ENCODE data around the gene DCTN2. TPM values are rescaled to one million over a fixed set of nuclear protein-coding genes. Genes with fewer than 3 reads are reported as not detected.
"Not testable (repeated sequence)": the region's sequence is repeated elsewhere in the genome, so short reads cannot be mapped to it uniquely, and the experiment has no call there.

DCTN2 gene
- total and polyA plus RNA-seq, 7 donors: 118 to 204 (median 142) TPM

DNA sequence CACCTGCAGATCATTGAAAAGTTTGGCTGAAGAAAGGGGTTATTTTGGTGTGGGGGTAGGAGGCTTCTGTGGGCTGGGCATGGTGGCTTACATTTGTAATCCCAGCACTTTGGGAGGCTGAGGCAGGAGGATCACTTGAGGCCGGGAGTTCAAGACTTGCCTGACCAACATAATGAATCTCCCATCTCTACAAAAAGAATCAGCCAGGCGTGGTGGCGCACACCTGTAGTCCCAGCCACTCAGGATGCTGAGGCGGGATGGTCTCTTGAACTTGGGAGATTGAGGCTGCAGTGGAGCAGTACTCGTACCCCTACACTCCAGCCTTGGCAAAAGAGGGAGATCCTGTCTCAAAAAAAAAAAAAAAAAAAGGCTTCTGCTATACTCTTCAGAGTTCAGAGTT is 33.7 kb downstream of the DCTN2 start:
- WGBS, 2 donors: 96 to 98% methylated on average over 5 of the region's 5 CpGs
- DNase-seq: no peak
- Histone ChIP-seq H3K27me3 (no peaks in the 10 kb centered on the region), H3K4me1 (peaks cover 0 to 17% (median 15%) of the 10 kb centered on the region in 4 donors), H3K4me3 (no peak overlapping the region), H3K27ac (no peak overlapping the region), H3K36me3 (peaks cover 47 to 90% (median 60%) of the 10 kb centered on the region in 4 donors), H3K9me3 (no peaks in the 10 kb centered on the region)
- TF ChIP-seq POLR2AphosphoS5 (IDR thresholded peaks at IDR 0.05) (no peak), EP300 (IDR thresholded peaks at IDR 0.05) (no peak), POLR2A (IDR thresholded peaks at IDR 0.05) (no peak)
- TF ChIP-seq, protein P1, sequence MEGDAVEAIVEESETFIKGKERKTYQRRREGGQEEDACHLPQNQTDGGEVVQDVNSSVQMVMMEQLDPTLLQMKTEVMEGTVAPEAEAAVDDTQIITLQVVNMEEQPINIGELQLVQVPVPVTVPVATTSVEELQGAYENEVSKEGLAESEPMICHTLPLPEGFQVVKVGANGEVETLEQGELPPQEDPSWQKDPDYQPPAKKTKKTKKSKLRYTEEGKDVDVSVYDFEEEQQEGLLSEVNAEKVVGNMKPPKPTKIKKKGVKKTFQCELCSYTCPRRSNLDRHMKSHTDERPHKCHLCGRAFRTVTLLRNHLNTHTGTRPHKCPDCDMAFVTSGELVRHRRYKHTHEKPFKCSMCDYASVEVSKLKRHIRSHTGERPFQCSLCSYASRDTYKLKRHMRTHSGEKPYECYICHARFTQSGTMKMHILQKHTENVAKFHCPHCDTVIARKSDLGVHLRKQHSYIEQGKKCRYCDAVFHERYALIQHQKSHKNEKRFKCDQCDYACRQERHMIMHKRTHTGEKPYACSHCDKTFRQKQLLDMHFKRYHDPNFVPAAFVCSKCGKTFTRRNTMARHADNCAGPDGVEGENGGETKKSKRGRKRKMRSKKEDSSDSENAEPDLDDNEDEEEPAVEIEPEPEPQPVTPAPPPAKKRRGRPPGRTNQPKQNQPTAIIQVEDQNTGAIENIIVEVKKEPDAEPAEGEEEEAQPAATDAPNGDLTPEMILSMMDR (IDR thresholded peaks at IDR 0.05): no peak
- intact Hi-C loops (cut with DNase I): no loop called here

DNA sequence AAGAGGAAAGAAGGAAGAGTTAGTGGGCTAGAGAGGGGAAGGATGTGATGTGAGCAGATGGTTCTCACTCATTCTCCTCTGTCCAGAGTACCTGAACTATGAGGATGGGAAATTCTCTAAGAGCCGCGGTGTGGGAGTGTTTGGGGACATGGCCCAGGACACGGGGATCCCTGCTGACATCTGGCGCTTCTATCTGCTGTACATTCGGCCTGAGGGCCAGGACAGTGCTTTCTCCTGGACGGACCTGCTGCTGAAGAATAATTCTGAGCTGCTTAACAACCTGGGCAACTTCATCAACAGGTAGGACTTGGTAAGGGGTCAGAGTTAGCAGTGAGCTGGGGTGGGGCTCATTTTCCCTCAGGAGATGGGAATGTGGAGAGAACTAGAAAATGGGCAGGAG is 34.3 kb downstream of the DCTN2 start:
- H3K36me3 ChIP-seq: peaks cover 47 to 89% (median 60%) of the 10 kb centered on the region in 4 donors
- no peak for DNase-seq
- 94 to 95% methylated on average over 6 of the region's 6 CpGs for WGBS, 2 donors
- no peaks in the 10 kb centered on the region for H3K27me3 ChIP-seq
- no peak overlapping the region for H3K27ac ChIP-seq
- TF ChIP-seq POLR2A (IDR thresholded peaks at IDR 0.05) (no peak), EP300 (IDR thresholded peaks at IDR 0.05) (no peak), POLR2AphosphoS5 (IDR thresholded peaks at IDR 0.05) (no peak)
- TF ChIP-seq, protein P1 (IDR thresholded peaks at IDR 0.05): no peak
- no peak overlapping the region for H3K4me3 ChIP-seq
- intact Hi-C loops (cut with DNase I): no loop called here
- H3K4me1 ChIP-seq: peaks cover 0 to 11% (median 9%) of the 10 kb centered on the region in 4 donors
- H3K9me3 ChIP-seq: no peaks in the 10 kb centered on the region

DNA sequence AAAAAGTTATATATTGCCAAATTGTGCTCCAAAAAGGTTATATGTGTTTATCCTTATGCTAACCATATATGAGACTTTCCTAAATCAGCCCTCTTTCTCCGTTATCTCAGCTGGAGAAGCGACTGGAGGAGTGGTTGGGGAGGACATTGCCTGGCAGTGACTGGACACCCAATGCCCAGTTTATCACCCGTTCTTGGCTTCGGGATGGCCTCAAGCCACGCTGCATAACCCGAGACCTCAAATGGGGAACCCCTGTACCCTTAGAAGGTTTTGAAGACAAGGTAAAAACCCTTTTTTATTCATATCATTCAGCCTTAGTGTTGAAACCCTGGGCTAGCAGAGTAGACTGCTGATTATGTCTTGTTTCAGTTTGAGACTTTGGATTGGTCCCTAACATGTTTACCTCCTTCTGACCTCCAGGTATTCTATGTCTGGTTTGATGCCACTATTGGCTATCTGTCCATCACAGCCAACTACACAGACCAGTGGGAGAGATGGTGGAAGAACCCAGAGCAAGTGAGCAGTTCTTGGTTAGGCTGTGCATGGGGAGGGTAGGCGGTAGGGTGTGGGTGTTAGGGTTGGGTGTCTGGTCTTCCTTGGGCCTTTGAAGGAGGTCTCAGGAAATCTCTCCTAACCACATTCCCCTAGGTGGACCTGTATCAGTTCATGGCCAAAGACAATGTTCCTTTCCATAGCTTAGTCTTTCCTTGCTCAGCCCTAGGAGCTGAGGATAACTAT is 35.2 kb downstream of the DCTN2 start:
- H3K36me3 ChIP-seq: peaks cover 44 to 80% (median 53%) of the 10 kb centered on the region in 4 donors
- no peaks in the 10 kb centered on the region for H3K27me3 ChIP-seq
- WGBS, 2 donors: 95 to 96% methylated on average over 7 of the region's 7 CpGs
- H3K27ac ChIP-seq: no peak overlapping the region
- intact Hi-C loops (cut with DNase I): no loop called here
- H3K9me3 ChIP-seq: no peaks in the 10 kb centered on the region
- no peak overlapping the region for H3K4me3 ChIP-seq
- DNase-seq: no peak
- TF ChIP-seq, protein P1 (IDR thresholded peaks at IDR 0.05): no peak
- TF ChIP-seq POLR2A (IDR thresholded peaks at IDR 0.05): no peak
- no peak for TF ChIP-seq EP300 (IDR thresholded peaks at IDR 0.05)
- TF ChIP-seq POLR2AphosphoS5 (IDR thresholded peaks at IDR 0.05): no peak
- H3K4me1 ChIP-seq: peaks cover 0 to 2% (median under 1%) of the 10 kb centered on the region in 4 donors

DNA sequence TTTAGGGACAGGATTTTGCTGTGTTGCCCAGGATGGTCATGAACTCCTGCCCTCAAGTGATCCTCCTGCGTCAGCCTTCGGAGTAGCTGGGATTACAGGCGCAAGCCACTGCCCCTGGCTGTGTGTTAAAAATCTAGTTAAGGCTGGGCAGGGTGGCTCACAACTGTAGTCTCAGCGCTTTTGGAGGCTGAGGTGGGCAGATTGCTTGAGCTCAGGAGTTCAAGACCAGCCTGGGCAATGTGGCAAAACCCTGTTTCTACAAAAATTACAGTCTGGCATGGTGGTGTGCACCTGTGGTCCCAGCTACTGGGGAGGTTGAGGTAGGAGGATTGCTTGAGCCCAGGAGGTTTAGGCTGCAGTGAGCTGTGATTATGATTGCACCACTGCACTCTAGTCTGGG is 35.8 kb downstream of the DCTN2 start:
- WGBS, 2 donors: 98 to 99% methylated on average over 4 of the region's 4 CpGs
- peaks cover 42 to 78% (median 48%) of the 10 kb centered on the region in 4 donors for H3K36me3 ChIP-seq

DNA sequence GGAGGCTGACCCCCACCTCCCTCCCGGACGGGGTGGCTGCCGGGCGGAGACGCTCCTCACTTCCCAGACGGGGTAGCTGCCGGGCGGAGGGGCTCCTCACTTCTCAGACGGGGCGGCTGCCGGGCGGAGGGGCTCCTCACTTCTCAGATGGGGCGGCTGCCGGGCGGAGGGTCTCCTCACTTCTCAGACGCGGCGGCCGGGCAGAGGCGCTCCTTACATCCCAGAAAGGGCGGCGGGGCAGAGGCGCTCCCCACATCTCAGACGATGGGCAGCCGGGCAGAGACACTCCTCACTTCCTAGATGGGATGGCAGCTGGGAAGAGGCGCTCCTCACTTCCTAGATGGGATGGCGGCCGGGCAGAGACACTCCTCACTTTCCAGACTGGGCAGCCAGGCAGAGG is 39.2 kb downstream of the DCTN2 start:
- WGBS, 2 donors: 96 to 98% methylated on average over 22 to 24 of the region's 28 CpGs
- DNase-seq; H3K4me3 ChIP-seq; H3K4me1 ChIP-seq; H3K27ac ChIP-seq; H3K9me3 ChIP-seq; intact Hi-C loops (cut with DNase I); H3K27me3 ChIP-seq: not testable (repeated sequence)
- peaks cover 16 to 80% (median 45%) of the 10 kb centered on the region in 4 donors for H3K36me3 ChIP-seq

More for the DNA sequence above, 35.8 kb downstream of the DCTN2 start:
- Histone ChIP-seq H3K27me3 (no peaks in the 10 kb centered on the region), H3K4me1 (no peaks in the 10 kb centered on the region), H3K9me3 (no peaks in the 10 kb centered on the region), H3K4me3 (no peak overlapping the region), H3K27ac (no peak overlapping the region)
- TF ChIP-seq EP300 (IDR thresholded peaks at IDR 0.05) (no peak), POLR2A (IDR thresholded peaks at IDR 0.05) (no peak)
- TF ChIP-seq, protein P1 (IDR thresholded peaks at IDR 0.05): no peak
- intact Hi-C loops (cut with DNase I): no loop called here
- no peak for DNase-seq

DNA sequence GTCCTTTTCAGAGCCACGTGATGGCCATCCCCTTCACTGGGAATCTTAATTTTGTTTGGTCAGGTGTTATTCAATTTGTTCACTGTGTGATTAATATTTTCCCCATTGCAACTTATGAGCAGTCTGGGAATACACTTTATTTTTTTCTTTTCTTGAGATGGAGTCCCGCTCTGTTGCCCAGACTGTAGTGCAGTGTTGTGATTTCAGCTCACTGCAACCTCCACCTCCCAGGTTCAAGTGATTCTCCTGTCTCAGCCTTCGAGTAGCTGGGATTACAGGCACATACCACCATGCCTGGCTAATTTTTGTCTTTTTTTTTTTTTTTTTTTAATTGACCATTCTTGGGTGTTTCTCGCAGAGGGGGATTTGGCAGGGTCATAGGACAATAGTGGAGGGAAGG is 40.5 kb downstream of the DCTN2 start:
- H3K4me3 ChIP-seq; H3K9me3 ChIP-seq; H3K4me1 ChIP-seq; intact Hi-C loops (cut with DNase I); DNase-seq; H3K27ac ChIP-seq; H3K27me3 ChIP-seq: not testable (repeated sequence)
- peaks cover 5 to 79% (median 36%) of the 10 kb centered on the region in 4 donors for H3K36me3 ChIP-seq
- WGBS, 2 donors: 95 to 98% methylated on average over 4 of the region's 4 CpGs

DNA sequence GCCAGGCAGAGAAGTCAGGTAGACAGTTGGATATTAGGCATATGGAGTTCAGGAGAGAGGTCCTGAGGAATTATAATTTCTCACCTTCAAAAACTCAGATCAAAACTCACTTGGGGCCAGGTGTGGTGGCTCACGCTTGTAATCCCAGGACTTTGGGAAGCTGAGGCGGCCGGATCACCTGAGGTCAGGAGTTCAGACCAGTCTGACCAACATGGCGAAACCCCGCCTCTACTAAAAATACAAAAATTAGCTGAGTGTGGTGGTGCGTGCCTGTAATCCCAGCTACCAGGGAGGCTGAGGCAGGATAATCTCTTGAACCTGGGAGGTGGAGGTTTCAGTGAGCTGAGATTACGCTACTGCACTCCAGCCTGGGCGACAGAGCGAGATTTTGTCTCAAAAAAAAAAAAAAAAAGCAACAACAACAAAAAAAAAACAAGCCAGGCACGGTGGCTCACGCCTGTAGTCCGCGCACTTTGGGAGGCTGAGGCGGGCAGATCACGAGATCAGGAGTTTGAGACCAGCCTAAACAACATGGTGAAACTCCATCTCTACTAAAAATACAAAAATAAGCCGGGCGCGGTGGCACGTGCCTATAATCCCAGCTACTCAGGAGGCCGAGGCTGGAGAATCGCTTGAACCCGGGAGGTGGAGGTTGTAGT is 44.6 kb downstream of the DCTN2 start:
- 97 to 98% methylated on average over 22 of the region's 22 CpGs for WGBS, 2 donors
- H3K36me3 ChIP-seq: peaks cover 24 to 90% (median 57%) of the 10 kb centered on the region in 4 donors
- H3K27ac ChIP-seq; H3K9me3 ChIP-seq; H3K4me3 ChIP-seq; H3K4me1 ChIP-seq; H3K27me3 ChIP-seq; intact Hi-C loops (cut with DNase I); DNase-seq: not testable (repeated sequence)
